ENCODE data around the gene ZSCAN18.

Gene ZSCAN18

GRCh38 chr19:58096884-58097283, 1.1 kb downstream of the ZSCAN18 start:
- TF ChIP-seq CTCF (IDR thresholded peaks at IDR 0.05; ENCODE audit: low read depth, low read length, missing control alignments), result no peak

GRCh38 chr19:58095328-58095727, 2.7 kb downstream of the ZSCAN18 start:
- no peak overlapping the region for H3K4me3 ChIP-seq (ENCODE audit: low read depth, low read length)
- no peak for DNase-seq (ENCODE audit: low read depth)
- TF ChIP-seq CTCF (IDR thresholded peaks at IDR 0.05; ENCODE audit: low read depth, low read length, missing control alignments), result no peak
- in situ Hi-C loops (cut with HindIII; ENCODE audit: low sequenced_read_pairs), result no loop called here

More at GRCh38 chr19:58096884-58097283, 1.1 kb downstream of the ZSCAN18 start:
- in situ Hi-C loops (cut with HindIII; ENCODE audit: low sequenced_read_pairs), result no loop called here
- no peak for DNase-seq (ENCODE audit: low read depth)
- peak overlapping the region; percentile 96 for H3K4me3 ChIP-seq (ENCODE audit: low read depth, low read length)

GRCh38 chr19:58093071-58093470, 5.0 kb downstream of the ZSCAN18 start:
- no peak for DNase-seq (ENCODE audit: low read depth)
- in situ Hi-C loops (cut with HindIII; ENCODE audit: low sequenced_read_pairs), result no loop called here
- no peak overlapping the region for H3K4me3 ChIP-seq (ENCODE audit: low read depth, low read length)
- no peak for TF ChIP-seq CTCF (IDR thresholded peaks at IDR 0.05; ENCODE audit: low read depth, low read length, missing control alignments)

- DNase-seq (ENCODE audit: low read depth), result no peak
- in situ Hi-C loops (cut with HindIII; ENCODE audit: low sequenced_read_pairs), result no loop called here
- no peak for TF ChIP-seq CTCF (IDR thresholded peaks at IDR 0.05; ENCODE audit: low read depth, low read length, missing control alignments)
- H3K4me3 ChIP-seq (ENCODE audit: low read depth, low read length), result no peak overlapping the region
Observed at GRCh38 chr19:58091251-58091995, 6.6 kb downstream of the ZSCAN18 start.

GRCh38 chr19:58089846-58090245, 8.2 kb downstream of the ZSCAN18 start:
- no peak for TF ChIP-seq CTCF (IDR thresholded peaks at IDR 0.05; ENCODE audit: low read depth, low read length, missing control alignments)
- H3K4me3 ChIP-seq (ENCODE audit: low read depth, low read length), result no peak overlapping the region

GRCh38 chr19:58088521-58089052, 9.4 kb downstream of the ZSCAN18 start:
- H3K4me3 ChIP-seq (ENCODE audit: low read depth, low read length), result no peak overlapping the region
- DNase-seq (ENCODE audit: low read depth), result no peak
- in situ Hi-C loops (cut with HindIII; ENCODE audit: low sequenced_read_pairs), result no loop called here
- TF ChIP-seq CTCF (IDR thresholded peaks at IDR 0.05; ENCODE audit: low read depth, low read length, missing control alignments), result no peak

More at GRCh38 chr19:58089846-58090245, 8.2 kb downstream of the ZSCAN18 start:
- in situ Hi-C loops (cut with HindIII; ENCODE audit: low sequenced_read_pairs), result no loop called here
- DNase-seq (ENCODE audit: low read depth), result no peak

Measured in astrocyte of the cerebellum (primary cell).